HG03571 (cell line): ENCODE measurements around the gene SNTG2.
"Not testable (repeated sequence)": the region's sequence is repeated elsewhere in the genome, so short reads cannot be mapped to it uniquely, and the experiment has no call there.

Experiments
- ATAC-seq: cut with Tn5 transposase; IDR thresholded peaks from one replicate; pipeline ENCODE4 v1.9.1; 2021; ENCODE audit not compliant: unreplicated experiment

SNTG2 gene

DNA sequence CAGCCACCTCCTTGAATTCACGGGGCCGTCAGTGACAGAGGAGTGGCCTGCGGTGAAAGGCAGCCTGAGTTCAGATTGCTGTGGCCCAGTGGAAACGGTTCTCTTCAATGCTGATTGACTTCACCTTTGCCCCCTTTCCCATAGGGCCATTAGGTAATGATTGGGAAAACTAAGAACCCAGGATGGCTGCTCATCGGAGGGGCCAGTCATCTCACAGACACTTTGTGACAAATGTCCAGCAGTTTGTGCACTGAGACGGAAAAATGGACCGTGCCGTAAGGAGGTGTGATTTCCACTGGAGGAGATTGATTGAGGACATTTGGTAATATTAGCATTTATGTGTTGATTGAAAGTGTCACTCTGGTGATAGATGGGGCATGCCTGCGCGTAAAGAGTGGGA lies 402.9 kb downstream of the SNTG2 start:
- no peak for ATAC-seq

GRCh38 chr2:1360144-1360543 lies 409.5 kb downstream of the SNTG2 start:
- no peak for ATAC-seq

DNA sequence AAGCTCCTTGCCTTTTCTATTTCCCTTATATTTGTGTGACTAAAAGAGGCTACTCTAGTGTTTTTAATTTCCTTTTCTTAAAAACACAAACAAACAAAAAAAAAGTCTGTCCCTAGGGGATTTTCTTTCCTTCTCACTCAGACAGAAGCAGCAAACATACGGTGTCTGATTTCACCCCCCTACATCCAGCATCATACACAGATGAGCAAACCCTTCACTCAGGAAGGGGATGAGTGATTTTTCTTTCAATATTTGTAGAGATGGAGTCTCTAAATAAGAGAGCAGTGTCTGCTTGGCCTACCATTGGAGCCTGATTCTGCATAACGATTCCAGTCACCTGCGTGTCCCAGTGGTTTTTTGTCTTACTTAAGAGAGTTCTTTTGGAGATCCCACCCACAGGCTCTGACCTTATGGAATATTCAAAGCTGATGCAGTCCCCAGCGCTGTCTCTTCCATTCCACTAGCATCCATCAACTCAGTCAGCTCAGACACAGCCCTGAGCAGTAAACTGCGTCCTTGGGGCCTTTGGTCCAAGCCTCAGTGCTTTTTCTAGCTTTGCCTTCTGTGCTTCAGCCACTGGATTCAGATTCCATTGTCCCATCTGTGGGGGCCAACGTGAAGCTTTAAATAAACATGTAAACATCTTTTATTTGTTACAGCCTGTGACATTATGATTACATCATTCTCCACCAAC lies 410.1 kb downstream of the SNTG2 start:
- ATAC-seq, result no peak

DNA sequence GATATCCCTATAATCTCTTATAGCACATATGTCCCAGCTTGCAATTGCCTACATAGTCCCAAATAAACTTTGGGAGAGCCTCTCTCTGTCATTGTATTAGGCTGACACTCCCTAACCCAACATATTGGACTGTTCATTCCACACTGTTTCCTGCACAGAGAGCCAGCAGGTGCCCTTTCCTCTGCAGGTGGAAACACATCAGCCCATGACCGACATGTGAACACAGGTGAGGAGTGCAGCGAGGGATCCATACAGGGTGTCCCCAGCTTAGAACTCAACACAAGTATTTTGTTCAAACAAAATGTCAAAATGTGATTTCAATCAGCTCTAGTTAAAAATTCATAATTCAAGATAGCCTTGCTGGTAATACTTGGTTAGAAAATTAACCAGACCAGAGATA lies 412.7 kb downstream of the SNTG2 start:
- ATAC-seq, result no peak

- no peak for ATAC-seq
Observed at GRCh38 chr2:1366546-1367134, 416.0 kb downstream of the SNTG2 start.

DNA sequence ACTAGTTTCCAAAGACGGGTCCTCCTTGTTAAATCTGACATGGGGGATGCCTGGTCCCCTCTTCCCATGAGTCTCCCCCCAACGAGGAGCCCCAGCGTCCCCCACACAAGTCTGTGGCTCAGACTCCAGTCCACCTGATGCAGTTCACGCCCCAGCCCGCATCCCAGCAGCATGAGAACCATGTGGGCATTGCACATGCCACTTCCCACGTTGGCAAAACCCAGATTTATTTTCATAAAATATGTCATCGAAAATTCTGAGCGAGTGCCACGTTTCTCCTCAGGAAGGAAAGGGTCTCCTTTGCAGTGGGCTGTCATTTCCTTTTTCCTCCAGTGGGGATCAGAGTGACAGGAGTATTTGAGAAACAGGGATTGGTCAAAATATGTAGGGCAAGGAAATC lies 417.0 kb downstream of the SNTG2 start:
- no peak for ATAC-seq

GRCh38 chr2:1369905-1370304 lies 419.3 kb downstream of the SNTG2 start:
- no peak for ATAC-seq

GRCh38 chr2:1370461-1370860 lies 419.8 kb downstream of the SNTG2 start:
- ATAC-seq, result no peak

GRCh38 chr2:1371082-1371481 lies 420.4 kb downstream of the SNTG2 start:
- ATAC-seq, result no peak

DNA sequence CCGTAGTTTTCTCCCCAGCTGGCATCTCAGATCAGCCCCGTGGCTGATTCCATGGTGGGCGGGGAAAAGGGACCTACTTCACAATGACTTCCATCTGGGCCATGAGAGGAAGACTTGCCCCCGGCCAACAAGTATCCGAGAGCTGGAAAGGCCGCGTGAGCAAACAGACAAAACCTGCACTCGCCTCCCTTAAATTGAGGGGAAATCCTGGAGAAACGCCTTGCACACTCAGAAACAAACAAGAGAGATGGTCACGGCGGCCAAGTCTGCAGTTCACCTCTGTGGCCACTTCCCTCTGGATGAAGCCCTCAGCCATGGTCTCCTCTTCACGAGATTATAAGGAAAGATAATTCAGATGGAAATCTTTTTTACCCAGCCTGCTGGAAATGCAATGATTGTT lies 423.2 kb downstream of the SNTG2 start:
- ATAC-seq, result no peak

GRCh38 chr2:1374287-1374686 lies 423.6 kb downstream of the SNTG2 start:
- no peak for ATAC-seq

DNA sequence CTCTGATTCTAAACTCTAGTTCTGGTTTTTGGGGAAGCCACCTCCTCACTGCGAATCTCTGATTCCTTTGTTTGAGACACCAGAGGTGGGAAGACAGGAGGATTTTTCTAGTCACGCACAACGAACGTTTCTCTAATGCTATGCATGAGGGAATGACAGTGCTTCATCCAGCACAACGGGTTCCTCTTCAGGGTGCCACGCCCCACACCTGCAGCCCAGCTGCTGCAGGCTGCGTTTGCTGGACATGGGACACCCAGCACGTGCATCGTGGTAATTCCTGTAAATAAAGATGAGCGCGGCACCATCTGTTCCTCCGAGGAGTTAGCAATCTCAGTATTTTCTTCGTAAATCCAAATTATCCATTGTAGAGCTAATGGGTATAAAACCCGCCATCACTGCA lies 425.1 kb downstream of the SNTG2 start:
- ATAC-seq, result no peak

- no peak for ATAC-seq
Observed at GRCh38 chr2:1377473-1377872, 426.8 kb downstream of the SNTG2 start.

DNA sequence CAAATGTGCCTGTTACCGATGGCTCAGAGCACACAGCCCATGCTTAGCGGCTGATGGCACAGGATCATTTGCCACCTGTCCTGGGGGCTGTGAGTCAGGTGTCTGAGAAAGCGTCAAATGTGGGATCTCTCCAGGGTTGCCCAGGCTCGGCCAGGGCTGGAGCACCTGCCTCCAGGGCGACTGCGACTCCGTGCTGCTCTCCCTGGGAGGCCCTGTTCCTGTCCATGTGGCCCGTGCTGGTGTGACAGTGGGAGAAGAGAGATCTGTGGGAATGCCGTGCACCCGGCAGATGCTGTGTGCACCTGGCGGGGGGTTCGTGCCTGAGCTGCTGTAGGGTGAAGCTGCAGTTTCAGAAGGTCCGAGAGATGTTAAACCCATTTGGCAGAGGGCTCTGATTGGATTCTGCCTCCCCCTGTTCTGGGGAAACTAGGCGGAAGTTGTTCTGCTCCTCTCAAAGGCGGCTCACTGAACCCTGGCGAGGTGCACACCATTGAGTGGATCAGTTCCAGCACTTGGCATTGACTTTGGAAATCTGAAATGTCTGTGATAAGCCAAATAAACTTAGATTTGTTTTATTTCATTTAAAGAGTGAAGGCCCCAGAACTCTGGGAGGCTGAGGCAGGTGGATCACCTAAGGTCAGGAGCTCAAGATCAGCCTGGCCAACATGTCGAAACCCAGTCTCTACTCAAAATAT lies 428.0 kb downstream of the SNTG2 start:
- ATAC-seq, result no peak

- no peak for ATAC-seq
Observed at GRCh38 chr2:1381644-1382043, 431.0 kb downstream of the SNTG2 start.

- not testable (repeated sequence) for ATAC-seq
Observed at GRCh38 chr2:1387954-1388725, 437.5 kb downstream of the SNTG2 start.

- ATAC-seq, result not testable (repeated sequence)
Observed at GRCh38 chr2:1390118-1390517, 439.5 kb downstream of the SNTG2 start.

GRCh38 chr2:1393321-1393720 lies 442.7 kb downstream of the SNTG2 start:
- no peak for ATAC-seq

GRCh38 chr2:1394709-1395408 lies 444.2 kb downstream of the SNTG2 start:
- ATAC-seq, result no peak

GRCh38 chr2:1397350-1397749 lies 446.7 kb downstream of the SNTG2 start:
- ATAC-seq, result no peak

DNA sequence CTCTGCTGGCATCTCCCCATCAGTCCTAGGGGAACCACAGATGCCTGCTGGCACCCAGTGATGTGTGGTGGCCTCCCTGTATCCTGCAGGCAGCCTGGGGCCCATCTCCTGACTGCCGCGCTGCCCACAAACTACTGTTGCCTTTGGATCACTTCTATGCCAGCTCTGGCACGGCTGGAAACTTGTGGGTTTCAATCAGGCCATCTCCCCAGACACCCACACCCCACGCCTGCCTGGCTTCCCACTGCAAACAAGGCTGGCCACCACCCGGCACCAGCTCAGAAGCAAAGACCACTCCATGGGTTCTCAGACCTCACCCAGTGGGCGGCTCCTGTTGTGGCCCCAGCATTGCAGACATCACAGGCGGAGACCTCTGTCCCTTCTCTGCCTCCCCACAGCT lies 447.5 kb downstream of the SNTG2 start:
- ATAC-seq, result no peak
